ENCODE data around the gene CEPT1.

DNA sequence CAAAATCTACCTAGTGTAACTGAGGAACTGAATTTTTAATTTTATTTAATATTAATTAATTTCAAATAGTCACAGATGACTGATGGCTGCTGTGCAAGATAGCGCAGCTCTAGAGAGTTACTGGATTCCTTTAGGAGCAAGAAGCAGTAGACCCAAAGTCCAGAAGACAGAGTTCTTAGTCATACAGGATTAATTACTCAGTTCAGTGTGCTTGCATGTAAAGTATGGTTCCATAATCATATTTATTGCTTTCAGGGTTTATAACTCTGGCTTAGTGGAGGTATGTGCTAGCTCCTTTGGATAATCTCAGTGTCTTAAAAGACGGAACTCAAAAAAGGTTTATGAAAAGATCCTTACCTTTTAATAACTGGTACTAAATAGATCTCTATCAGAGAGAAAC is 17.4 kb downstream of the CEPT1 start:
- no peak for TF ChIP-seq CTCF (IDR thresholded peaks at IDR 0.05; ENCODE audit: insufficient read depth, low read length, poor library complexity, severe bottlenecking)
- TF ChIP-seq EZH2phosphoT487 (conservative IDR thresholded peaks at IDR 0.05; ENCODE audit: low read length): no peak
